T-helper 17 cell (primary cell): ENCODE data around the gene TBPL1. TPM values are rescaled to one million over a fixed set of nuclear protein-coding genes. Genes with fewer than 3 reads are reported as not detected.
A peak's percentile ranks its signal among the peaks of the same experiment; 100 is the strongest.
"Not testable (repeated sequence)": the region's sequence is repeated elsewhere in the genome, so short reads cannot be mapped to it uniquely, and the experiment has no call there.

Experiments
- ATAC-seq: fragments of 150-1000 bp; cut with Tn5 transposase; 2 replicates; pipeline ENCODE4 v1.10.0; 2021; ENCODE audit warnings: mild to moderate bottlenecking, moderate library complexity
- DNase-seq, 3 donors: peaks; one replicate each; pipeline versions ENCODE4 v3.0.0 to v3.0.0-alpha.2; 2020 to 2021
- H3K9me3 ChIP-seq: one replicate; pipeline ENCODE4 v1.7.0; 2013; ENCODE audit warnings: low read length, mild to moderate bottlenecking; ENCODE audit not compliant: control insufficient read depth, poor library complexity, severe bottlenecking
- H3K27ac Mint-ChIP-seq: one replicate; pipeline ENCODE4 v1.8.0; 2022; ENCODE audit warnings: mild to moderate bottlenecking, moderate library complexity, mixed read lengths
- H3K27me3 Mint-ChIP-seq: one replicate; pipeline ENCODE4 v1.8.0; 2022; ENCODE audit warnings: mixed read lengths
- H3K36me3 Mint-ChIP-seq: one replicate; pipeline ENCODE4 v1.8.0; 2022; ENCODE audit warnings: low read depth, mixed read lengths
- H3K4me1 Mint-ChIP-seq: one replicate; pipeline ENCODE4 v1.8.0; 2022; ENCODE audit warnings: mild to moderate bottlenecking, mixed read lengths
- H3K4me3 Mint-ChIP-seq: one replicate; pipeline ENCODE4 v1.8.0; 2022; ENCODE audit warnings: mild to moderate bottlenecking, moderate library complexity, mixed read lengths
- total RNA-seq, 4 donors: library from RNA in 2 of 4; stranded (reverse) in 2 of 4; gene quantifications; one replicate each; pipeline ENCODE4 v1.2.3 and lab custom pipeline; 2022 to 2026

The TBPL1 gene
- total RNA-seq (10 to 100 TPM; 23.9 to 33.7 TPM), total RNA-seq (lab: John Stamatoyannopoulos, UW) (22.1 to 24.2 reads per million in 2 donors)

- no peaks in the 10 kb centered on the region for H3K27me3 Mint-ChIP-seq
- peak; percentile 94 for ATAC-seq
- H3K9me3 ChIP-seq = no peaks in the 10 kb centered on the region
- peak within 1 kb of the TSS; percentile 98 for H3K4me3 Mint-ChIP-seq
- DNase-seq = peak; percentile 77 to 85 (median 78)
- peak within 1 kb of the TSS; percentile 96 for H3K27ac Mint-ChIP-seq
- peaks cover 45% of the 10 kb centered on the region for H3K4me1 Mint-ChIP-seq
- H3K36me3 Mint-ChIP-seq = peaks cover 2% of the 10 kb centered on the region
These were observed at the start of gene TBPL1 for GRCh38 chr6:133952815-133953633. TSS of gene TBPL1 (plus strand) at chr6:133953224. CDS start at chr6:133980126, 26,902 bp downstream.

- no peak overlapping the region for H3K4me3 Mint-ChIP-seq
- no peaks in the 10 kb centered on the region for H3K9me3 ChIP-seq
- ATAC-seq (no peak), DNase-seq (no peak)
- H3K27ac Mint-ChIP-seq = no peak overlapping the region
- H3K27me3 Mint-ChIP-seq = peaks cover 71% of the 10 kb centered on the region
- H3K4me1 Mint-ChIP-seq = no peaks in the 10 kb centered on the region
- peaks cover 2% of the 10 kb centered on the region for H3K36me3 Mint-ChIP-seq
These were observed 49.2 kb upstream of the TBPL1 start for GRCh38 chr6:133903855-133904254.

- Mint-ChIP-seq H3K27ac (no peak overlapping the region), H3K27me3 (peaks cover 80% of the 10 kb centered on the region), H3K4me1 (no peaks in the 10 kb centered on the region), H3K4me3 (no peak overlapping the region), H3K36me3 (peaks cover 2% of the 10 kb centered on the region)
- no peak for DNase-seq
- ATAC-seq = no peak
- H3K9me3 ChIP-seq = no peaks in the 10 kb centered on the region
These were observed 47.0 kb upstream of the TBPL1 start for GRCh38 chr6:133906050-133906449.

- Mint-ChIP-seq H3K4me1 (no peaks in the 10 kb centered on the region), H3K27me3 (peaks cover 32% of the 10 kb centered on the region), H3K4me3 (no peak overlapping the region), H3K36me3 (no peaks in the 10 kb centered on the region), H3K27ac (no peak overlapping the region)
- DNase-seq = peak; percentile 36 to 61 (median 51)
- H3K9me3 ChIP-seq = no peaks in the 10 kb centered on the region
- peak; percentile 73 for ATAC-seq
These were observed 36.3 kb upstream of the TBPL1 start for GRCh38 chr6:133916650-133917151.

- no peaks in the 10 kb centered on the region for H3K9me3 ChIP-seq
- no peak overlapping the region for H3K4me3 Mint-ChIP-seq
- no peaks in the 10 kb centered on the region for H3K36me3 Mint-ChIP-seq
- peaks cover 34% of the 10 kb centered on the region for H3K27me3 Mint-ChIP-seq
- no peaks in the 10 kb centered on the region for H3K4me1 Mint-ChIP-seq
- no peak for DNase-seq
- no peak for ATAC-seq
- H3K27ac Mint-ChIP-seq = no peak overlapping the region
These were observed 35.2 kb upstream of the TBPL1 start for GRCh38 chr6:133917781-133918180.

- no peaks in the 10 kb centered on the region for H3K9me3 ChIP-seq
- Mint-ChIP-seq H3K36me3 (no peaks in the 10 kb centered on the region), H3K4me1 (no peaks in the 10 kb centered on the region), H3K27me3 (peaks cover 31% of the 10 kb centered on the region), H3K4me3 (no peak overlapping the region), H3K27ac (no peak overlapping the region)
- ATAC-seq = no peak
- no peak for DNase-seq
These were observed 34.7 kb upstream of the TBPL1 start for GRCh38 chr6:133918208-133918930.

- H3K36me3 Mint-ChIP-seq = no peaks in the 10 kb centered on the region
- no peak overlapping the region for H3K4me3 Mint-ChIP-seq
- peaks cover 3% of the 10 kb centered on the region for H3K4me1 Mint-ChIP-seq
- ATAC-seq (no peak), DNase-seq (no peak)
- H3K27me3 Mint-ChIP-seq = peaks cover 32% of the 10 kb centered on the region
- no peak overlapping the region for H3K27ac Mint-ChIP-seq
- H3K9me3 ChIP-seq = no peaks in the 10 kb centered on the region
These were observed 33.7 kb upstream of the TBPL1 start for GRCh38 chr6:133919362-133919761.

GRCh38 chr6:133921249-133921859, 31.7 kb upstream of the TBPL1 start:
- peak; percentile 77 for ATAC-seq
- H3K9me3 ChIP-seq = no peaks in the 10 kb centered on the region
- no peaks in the 10 kb centered on the region for H3K36me3 Mint-ChIP-seq
- no peak overlapping the region for H3K27ac Mint-ChIP-seq
- H3K4me1 Mint-ChIP-seq = peaks cover 3% of the 10 kb centered on the region
- no peak overlapping the region for H3K4me3 Mint-ChIP-seq
- peaks cover 40% of the 10 kb centered on the region for H3K27me3 Mint-ChIP-seq
- DNase-seq = peak; percentile 18 to 61 (median 39)

GRCh38 chr6:133923938-133924593, 29.0 kb upstream of the TBPL1 start:
- Mint-ChIP-seq H3K27ac (no peak overlapping the region), H3K27me3 (peaks cover 51% of the 10 kb centered on the region), H3K36me3 (no peaks in the 10 kb centered on the region), H3K4me1 (peaks cover 3% of the 10 kb centered on the region), H3K4me3 (no peak overlapping the region)
- DNase-seq = peak in 2 of 3 donors; percentile 22 to 32
- no peaks in the 10 kb centered on the region for H3K9me3 ChIP-seq
- peak; percentile 86 for ATAC-seq

- not testable (repeated sequence) for ATAC-seq, H3K4me3 Mint-ChIP-seq, H3K36me3 Mint-ChIP-seq, H3K4me1 Mint-ChIP-seq, H3K27ac Mint-ChIP-seq, DNase-seq, H3K9me3 ChIP-seq
- peaks cover 41% of the 10 kb centered on the region for H3K27me3 Mint-ChIP-seq
These were observed 21.8 kb upstream of the TBPL1 start for GRCh38 chr6:133931221-133931620.

- not testable (repeated sequence) for ATAC-seq, H3K27ac Mint-ChIP-seq, DNase-seq, H3K36me3 Mint-ChIP-seq, H3K4me3 Mint-ChIP-seq, H3K4me1 Mint-ChIP-seq, H3K9me3 ChIP-seq
- peaks cover 31% of the 10 kb centered on the region for H3K27me3 Mint-ChIP-seq
These were observed 16.7 kb upstream of the TBPL1 start for GRCh38 chr6:133936352-133936751.

GRCh38 chr6:133937909-133938308, 15.1 kb upstream of the TBPL1 start:
- ATAC-seq = no peak
- Mint-ChIP-seq H3K4me1 (peaks cover 4% of the 10 kb centered on the region), H3K36me3 (peaks cover 4% of the 10 kb centered on the region), H3K27me3 (peaks cover 21% of the 10 kb centered on the region), H3K27ac (no peak overlapping the region), H3K4me3 (no peak overlapping the region)
- DNase-seq = no peak
- H3K9me3 ChIP-seq = no peaks in the 10 kb centered on the region
